Measurements from ENCODE around the gene LCP1.

DNA sequence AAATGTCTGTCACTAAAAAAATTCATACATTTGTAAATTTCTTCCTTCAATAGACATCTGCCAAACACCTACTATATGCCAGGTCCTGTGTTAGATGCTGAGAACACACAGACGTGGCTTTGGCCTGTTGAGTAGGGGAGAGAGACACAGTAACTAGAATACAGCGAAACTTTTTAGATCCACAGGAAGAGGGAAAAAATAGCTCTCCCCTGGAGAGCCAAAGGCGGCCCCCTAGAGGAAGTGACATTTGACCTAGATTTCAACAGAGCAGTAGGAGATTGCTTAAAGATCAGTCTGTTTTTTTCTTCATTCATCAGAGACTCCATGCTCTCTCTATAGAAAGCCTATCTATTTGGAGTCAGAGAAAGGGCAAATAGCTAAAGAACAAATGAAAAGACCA lies 11.3 kb downstream of the LCP1 start:
- TF ChIP-seq POLR2A (IDR thresholded peaks at IDR 0.05): no peak
- TF ChIP-seq, protein P1, sequence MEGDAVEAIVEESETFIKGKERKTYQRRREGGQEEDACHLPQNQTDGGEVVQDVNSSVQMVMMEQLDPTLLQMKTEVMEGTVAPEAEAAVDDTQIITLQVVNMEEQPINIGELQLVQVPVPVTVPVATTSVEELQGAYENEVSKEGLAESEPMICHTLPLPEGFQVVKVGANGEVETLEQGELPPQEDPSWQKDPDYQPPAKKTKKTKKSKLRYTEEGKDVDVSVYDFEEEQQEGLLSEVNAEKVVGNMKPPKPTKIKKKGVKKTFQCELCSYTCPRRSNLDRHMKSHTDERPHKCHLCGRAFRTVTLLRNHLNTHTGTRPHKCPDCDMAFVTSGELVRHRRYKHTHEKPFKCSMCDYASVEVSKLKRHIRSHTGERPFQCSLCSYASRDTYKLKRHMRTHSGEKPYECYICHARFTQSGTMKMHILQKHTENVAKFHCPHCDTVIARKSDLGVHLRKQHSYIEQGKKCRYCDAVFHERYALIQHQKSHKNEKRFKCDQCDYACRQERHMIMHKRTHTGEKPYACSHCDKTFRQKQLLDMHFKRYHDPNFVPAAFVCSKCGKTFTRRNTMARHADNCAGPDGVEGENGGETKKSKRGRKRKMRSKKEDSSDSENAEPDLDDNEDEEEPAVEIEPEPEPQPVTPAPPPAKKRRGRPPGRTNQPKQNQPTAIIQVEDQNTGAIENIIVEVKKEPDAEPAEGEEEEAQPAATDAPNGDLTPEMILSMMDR (IDR thresholded peaks at IDR 0.05): no peak
